Keratinocyte (primary cell): ENCODE measurements around the gene LRRD1. TPM values are rescaled to one million over a fixed set of nuclear protein-coding genes. Genes with fewer than 3 reads are reported as not detected.

Experiments
- DNase-seq: peaks from one replicate; pipeline ENCODE4 v3.0.0-alpha.2; 2011; ENCODE audit warnings: low read depth, missing footprints, low spot score
- FAIRE-seq: peaks from 2 replicates; lab custom pipeline; 2011; peaks lifted over from hg19 to GRCh38; lab: Jason Lieb, UNC
- H2AFZ ChIP-seq: 2 replicates; pipeline ENCODE4 v1.6.0; 2012; ENCODE audit warnings: low read length, control low read depth, inconsistent platforms; ENCODE audit not compliant: control insufficient read depth
- H3K27ac ChIP-seq: 2 replicates; pipeline ENCODE4 v1.5.1; 2011; ENCODE audit warnings: low read length; ENCODE audit not compliant: control insufficient read depth, insufficient read depth
- H3K27me3 ChIP-seq: 3 replicates; pipeline ENCODE4 v1.6.0; 2011; ENCODE audit warnings: low read length; ENCODE audit not compliant: control insufficient read depth, insufficient read depth; ENCODE audit errors: extremely low read depth
- H3K36me3 ChIP-seq, 2 experiments: 2 replicates in 1 of 2; 3 replicates in 1 of 2; pipeline ENCODE4 v1.5.1; 2011; ENCODE audit warnings: low read length in 2 of 2, mild to moderate bottlenecking in 1 of 2; ENCODE audit not compliant: control insufficient read depth in 2 of 2, insufficient read depth in 2 of 2; ENCODE audit errors: extremely low read depth in 1 of 2
- H3K4me1 ChIP-seq: 3 replicates; pipeline ENCODE4 v1.5.1; 2011; ENCODE audit warnings: low read length; ENCODE audit not compliant: control insufficient read depth, insufficient read depth; ENCODE audit errors: extremely low read depth
- H3K4me2 ChIP-seq: 3 replicates; pipeline ENCODE4 v1.6.0; 2011; ENCODE audit warnings: low read depth, low read length; ENCODE audit not compliant: control insufficient read depth, insufficient read depth; ENCODE audit errors: extremely low read depth
- H3K4me3 ChIP-seq, 3 experiments: fragments of 200-600 bp in 1 of 3; sonication (generic) in 1 of 3; 2 replicates in 2 of 3; 3 replicates in 1 of 3; pipeline ENCODE4 v1.5.1; 2011 to 2016; ENCODE audit warnings: low read length in 3 of 3, mild to moderate bottlenecking in 3 of 3, control low read depth in 2 of 3, inconsistent platforms in 1 of 3, low read depth in 1 of 3, mixed read lengths in 1 of 3, mixed run types in 1 of 3, moderate library complexity in 1 of 3; ENCODE audit not compliant: control insufficient read depth in 2 of 3, insufficient read depth in 2 of 3; ENCODE audit errors: extremely low read depth in 1 of 3
- H3K79me2 ChIP-seq: 2 replicates; pipeline ENCODE4 v1.6.0; 2012; ENCODE audit warnings: low read length; ENCODE audit not compliant: control insufficient read depth, insufficient read depth
- H3K9ac ChIP-seq: 3 replicates; pipeline ENCODE4 v1.6.0; 2011; ENCODE audit warnings: low read length; ENCODE audit not compliant: control insufficient read depth, insufficient read depth; ENCODE audit errors: extremely low read depth
- H3K9me1 ChIP-seq: 3 replicates; pipeline ENCODE4 v1.6.0; 2011; ENCODE audit warnings: low read length; ENCODE audit not compliant: control insufficient read depth, insufficient read depth; ENCODE audit errors: extremely low read depth
- H3K9me3 ChIP-seq: 2 replicates; pipeline ENCODE4 v1.5.1; 2012; ENCODE audit warnings: low read depth, low read length; ENCODE audit not compliant: control insufficient read depth
- H4K20me1 ChIP-seq: 3 replicates; pipeline ENCODE4 v1.6.0; 2011; ENCODE audit warnings: low read length; ENCODE audit not compliant: control insufficient read depth, insufficient read depth; ENCODE audit errors: extremely low read depth
- CTCF ChIP-seq, 3 experiments: IDR thresholded peaks in 1 of 3; conservative IDR thresholded peaks in 1 of 3; optimal IDR thresholded peaks in 1 of 3; 2 replicates in 2 of 3; 3 replicates in 1 of 3; pipeline versions ENCODE3 to v1.5.1; 2011; ENCODE audit warnings: low read length in 3 of 3, mild to moderate bottlenecking in 3 of 3, moderate library complexity in 2 of 3, control low read depth in 1 of 3, inconsistent platforms in 1 of 3; ENCODE audit not compliant: insufficient read depth in 2 of 3; ENCODE audit errors: extremely low read depth in 1 of 3
- EZH2 ChIP-seq: IDR thresholded peaks from one replicate; pipeline ENCODE4 v1.6.1; 2012; ENCODE audit warnings: inconsistent platforms, mild to moderate bottlenecking, low read length, moderate library complexity
- dilution Hi-C: fragments of 300-500 bp; cut with MboI; formaldehyde crosslinking; loops from one replicate; pipeline ENCODE4 v1.7.0; 2020; ENCODE audit warnings: low sequenced_read_pairs; ENCODE audit not compliant: extremely low pct_ligation_motif_present
- polyA plus RNA-seq, 5 experiments: library from polyadenylated mRNA; depleted of rRNA in 3 of 5; stranded (reverse) in 3 of 5; stranded (forward) in 1 of 5; unstranded in 1 of 5; fragments of >200 nt; gene quantifications; 1 replicate in 1 of 5; 2 replicates in 3 of 5; 3 replicates in 1 of 5; pipeline versions ENCODE4 v1.2.1 to v1.2.3, GENCODE V29; 2011 to 2012; ENCODE audit warnings: missing spikeins in 2 of 5, low read depth in 1 of 5, low replicate concordance in 1 of 5

Gene LRRD1
- polyA plus RNA-seq, 1 donor (not counting 4 experiments of a cell fraction or from before 2014, with no cell fraction given) = 0.04 TPM

- TF ChIP-seq EZH2 = no peak
- TF ChIP-seq CTCF (optimal IDR thresholded peaks at IDR 0.05 in 1 of 3, IDR thresholded peaks at IDR 0.05 in 1 of 3, conservative IDR thresholded peaks at IDR 0.05 in 1 of 3; ENCODE audit: extremely low read depth in 1 of 3, insufficient read depth in 2 of 3, low read length in 3 of 3) = no peak
- Histone ChIP-seq H3K79me2 (no peaks in the 10 kb centered on the region), H3K27ac (no peak overlapping the region), H3K9ac (no peak overlapping the region), H3K27me3 (no peaks in the 10 kb centered on the region), H2AFZ (no peak overlapping the region), H3K4me3 (no peak overlapping the region), H3K4me2 (no peak overlapping the region), H3K9me3 (no peaks in the 10 kb centered on the region), H3K36me3 (peaks cover 10 to 17% of the 10 kb centered on the region in 2 experiments), H4K20me1 (no peaks in the 10 kb centered on the region), H3K9me1 (no peaks in the 10 kb centered on the region), H3K4me1 (no peaks in the 10 kb centered on the region)
- no peak for FAIRE-seq
- no peak for DNase-seq
- dilution Hi-C loops = no loop called here
Measured at GRCh38 chr7:92228100-92228499, 49.2 kb upstream of the LRRD1 start.

DNA sequence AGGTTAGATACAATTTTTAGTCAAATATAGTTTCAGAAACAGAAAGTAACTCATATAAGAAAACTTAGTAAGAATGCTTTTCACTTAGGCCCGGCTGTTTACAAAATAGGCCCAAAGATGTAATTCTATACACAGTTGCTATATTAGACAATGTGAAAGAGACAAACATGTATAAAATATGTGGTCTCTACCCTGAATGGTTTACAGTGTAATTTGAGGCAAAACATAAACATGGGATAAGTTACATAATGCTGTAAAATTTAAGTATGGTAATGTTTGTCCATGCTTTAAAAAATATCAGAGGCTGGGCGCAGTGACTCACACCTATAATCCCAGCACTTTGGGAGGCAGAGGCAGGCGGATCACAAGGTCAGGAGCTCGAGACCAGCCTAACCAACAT lies 48.0 kb upstream of the LRRD1 start:
- Histone ChIP-seq H2AFZ (no peak overlapping the region), H3K9me1 (no peaks in the 10 kb centered on the region), H3K9me3 (no peaks in the 10 kb centered on the region), H3K4me1 (no peaks in the 10 kb centered on the region), H4K20me1 (no peaks in the 10 kb centered on the region), H3K27me3 (no peaks in the 10 kb centered on the region), H3K4me3 (no peak overlapping the region), H3K79me2 (no peaks in the 10 kb centered on the region), H3K9ac (no peak overlapping the region), H3K27ac (no peak overlapping the region), H3K36me3 (peaks cover 10 to 12% of the 10 kb centered on the region in 2 experiments), H3K4me2 (no peak overlapping the region)
- DNase-seq (no peak), FAIRE-seq (no peak)
- TF ChIP-seq EZH2 = no peak
- TF ChIP-seq CTCF (optimal IDR thresholded peaks at IDR 0.05 in 1 of 3, IDR thresholded peaks at IDR 0.05 in 1 of 3, conservative IDR thresholded peaks at IDR 0.05 in 1 of 3; ENCODE audit: extremely low read depth in 1 of 3, insufficient read depth in 2 of 3, low read length in 3 of 3) = no peak
- dilution Hi-C loops = no loop called here
